ENCODE results near the gene ZCCHC4.

The ZCCHC4 gene, protein sequence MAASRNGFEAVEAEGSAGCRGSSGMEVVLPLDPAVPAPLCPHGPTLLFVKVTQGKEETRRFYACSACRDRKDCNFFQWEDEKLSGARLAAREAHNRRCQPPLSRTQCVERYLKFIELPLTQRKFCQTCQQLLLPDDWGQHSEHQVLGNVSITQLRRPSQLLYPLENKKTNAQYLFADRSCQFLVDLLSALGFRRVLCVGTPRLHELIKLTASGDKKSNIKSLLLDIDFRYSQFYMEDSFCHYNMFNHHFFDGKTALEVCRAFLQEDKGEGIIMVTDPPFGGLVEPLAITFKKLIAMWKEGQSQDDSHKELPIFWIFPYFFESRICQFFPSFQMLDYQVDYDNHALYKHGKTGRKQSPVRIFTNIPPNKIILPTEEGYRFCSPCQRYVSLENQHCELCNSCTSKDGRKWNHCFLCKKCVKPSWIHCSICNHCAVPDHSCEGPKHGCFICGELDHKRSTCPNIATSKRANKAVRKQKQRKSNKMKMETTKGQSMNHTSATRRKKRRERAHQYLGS

GRCh38 chr4:25312496-25313200 is at the start of gene ZCCHC4:
ZCCHC4 (plus strand) TSS chr4:25312774; CDS start chr4:25312810, 36 bp downstream.
- DNase-seq (ENCODE audit: low read depth), result peak; percentile 80

- no peak for DNase-seq (ENCODE audit: low read depth)
Observed at GRCh38 chr4:25271866-25272265, 40.7 kb upstream of the ZCCHC4 start.

GRCh38 chr4:25280210-25280609 is 32.4 kb upstream of the ZCCHC4 start:
- no peak for DNase-seq (ENCODE audit: low read depth)

GRCh38 chr4:25283948-25284347 is 28.6 kb upstream of the ZCCHC4 start:
- DNase-seq (ENCODE audit: low read depth), result no peak

DNA sequence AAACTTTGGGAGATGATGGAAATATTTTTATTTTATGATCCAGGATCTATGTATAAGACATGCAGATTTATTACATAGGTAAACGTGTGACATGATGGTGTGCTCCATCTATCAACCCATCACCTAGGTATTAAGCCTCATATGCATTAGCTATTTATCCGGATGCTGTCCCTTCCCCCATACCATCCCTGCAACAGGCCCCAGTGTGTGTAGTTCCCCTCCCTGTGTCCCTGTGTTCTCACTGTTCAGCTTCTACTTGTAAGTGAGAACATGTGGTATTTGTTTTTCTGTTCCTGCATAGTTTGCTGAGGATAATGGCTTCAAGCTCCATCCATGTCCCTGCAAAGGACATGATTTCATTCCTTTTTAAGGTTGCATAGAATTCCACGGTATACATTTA is 28.1 kb upstream of the ZCCHC4 start:
- DNase-seq (ENCODE audit: low read depth), result no peak

GRCh38 chr4:25290490-25291067 is 22.0 kb upstream of the ZCCHC4 start:
- no peak for DNase-seq (ENCODE audit: low read depth)

DNA sequence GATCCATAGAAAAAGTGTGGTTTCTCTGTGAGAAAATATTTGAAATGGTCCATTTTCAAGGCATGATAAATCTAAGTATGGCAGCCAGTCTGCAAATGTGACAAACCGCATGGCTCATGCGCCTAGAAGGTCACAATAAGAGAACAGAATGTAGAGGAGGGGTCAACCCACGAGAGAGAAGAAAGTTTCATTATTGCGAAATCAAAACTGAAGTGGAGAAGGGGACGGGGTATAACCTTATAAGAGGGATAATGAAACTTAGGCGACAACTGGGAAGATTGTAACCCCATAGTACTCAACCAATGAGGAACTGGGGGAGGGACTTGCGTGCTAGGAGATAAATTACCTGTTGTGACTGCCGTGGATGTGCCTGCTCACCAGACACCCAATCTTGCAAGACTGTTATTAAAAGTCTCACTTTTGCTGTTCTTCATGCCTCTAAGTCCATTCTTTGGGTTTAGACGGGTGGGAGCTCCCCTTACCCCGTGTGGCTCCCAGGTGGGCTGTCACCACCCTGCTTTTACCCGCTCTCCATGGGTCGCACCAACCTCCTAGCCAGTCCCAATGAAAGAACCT is 21.3 kb upstream of the ZCCHC4 start:
- no peak for DNase-seq (ENCODE audit: low read depth)

- no peak for DNase-seq (ENCODE audit: low read depth)
Observed at GRCh38 chr4:25297528-25298242, 14.9 kb upstream of the ZCCHC4 start.

DNA sequence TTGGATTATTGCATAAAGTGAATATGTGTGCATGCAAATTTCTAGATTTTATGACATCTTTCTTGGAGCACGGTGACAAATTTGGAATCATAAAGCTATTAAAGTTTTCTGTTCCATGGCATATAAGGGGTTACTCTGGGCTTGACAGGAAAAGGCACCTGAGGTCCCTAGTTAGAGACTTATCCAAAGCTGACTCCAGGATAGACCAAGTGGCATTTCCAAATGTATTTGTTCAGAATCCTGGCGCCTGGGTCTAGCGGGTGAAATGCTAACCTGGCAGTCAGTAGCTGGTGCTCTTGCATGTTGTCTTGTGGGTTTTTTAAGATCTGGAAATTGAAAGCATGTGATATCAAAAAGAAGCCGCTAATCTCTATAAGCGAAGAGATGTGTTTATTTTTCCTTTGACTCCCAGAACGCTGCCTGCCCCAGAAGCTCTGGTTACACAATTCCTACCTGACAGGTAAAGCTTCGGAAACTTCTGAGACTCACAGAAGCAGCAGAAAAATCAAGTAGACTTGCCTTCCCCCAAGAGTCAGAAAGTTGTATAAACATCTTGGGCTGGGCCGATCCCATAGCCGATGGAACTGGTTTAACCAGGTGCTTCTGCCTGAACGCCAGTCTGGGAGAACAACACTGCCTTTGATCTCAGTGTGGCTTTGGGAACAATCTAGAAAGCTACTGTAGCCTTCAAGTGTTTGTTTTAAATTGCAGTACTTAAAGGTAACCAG is 12.9 kb upstream of the ZCCHC4 start:
- DNase-seq (ENCODE audit: low read depth), result no peak

- DNase-seq (ENCODE audit: low read depth), result no peak
Observed at GRCh38 chr4:25301471-25301870, 11.1 kb upstream of the ZCCHC4 start.

DNA sequence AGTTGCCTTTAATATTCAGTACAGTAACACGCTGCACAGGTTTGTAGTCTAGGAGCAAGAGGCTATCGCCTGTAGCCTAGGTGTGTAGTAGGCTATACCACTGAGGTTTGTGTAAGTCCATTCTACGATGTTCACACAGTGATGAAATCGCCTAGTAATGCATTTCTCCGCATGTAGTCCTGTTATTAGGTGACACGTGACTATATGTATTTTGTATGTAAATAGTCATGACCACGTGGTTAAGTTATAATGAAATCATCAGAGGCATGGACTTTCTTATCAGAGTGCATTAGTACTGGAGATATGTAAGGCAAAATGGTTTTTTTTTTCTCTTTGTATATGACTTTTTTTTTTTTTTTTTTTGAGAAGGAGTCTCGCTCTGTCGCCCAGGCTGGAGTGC is 9.9 kb upstream of the ZCCHC4 start:
- no peak for DNase-seq (ENCODE audit: low read depth)

DNA sequence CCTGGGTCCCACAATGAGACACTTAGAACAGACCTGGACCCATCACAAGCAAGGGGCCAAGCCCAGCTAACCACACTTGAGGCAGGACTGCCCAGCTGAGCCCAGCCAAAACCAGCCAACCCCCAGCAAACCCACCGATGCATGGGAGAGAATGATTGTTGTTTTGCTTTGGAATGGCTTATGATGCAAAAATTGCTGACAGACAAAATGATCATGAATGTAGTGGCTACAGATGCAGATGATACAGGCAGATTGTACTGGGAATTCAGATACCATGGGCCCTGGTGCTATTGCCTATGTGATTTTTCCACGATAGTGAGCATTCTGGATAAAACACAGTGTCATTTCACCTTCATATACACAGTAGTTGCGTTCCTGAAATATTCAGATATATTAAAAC is 9.0 kb upstream of the ZCCHC4 start:
- no peak for DNase-seq (ENCODE audit: low read depth)

DNA sequence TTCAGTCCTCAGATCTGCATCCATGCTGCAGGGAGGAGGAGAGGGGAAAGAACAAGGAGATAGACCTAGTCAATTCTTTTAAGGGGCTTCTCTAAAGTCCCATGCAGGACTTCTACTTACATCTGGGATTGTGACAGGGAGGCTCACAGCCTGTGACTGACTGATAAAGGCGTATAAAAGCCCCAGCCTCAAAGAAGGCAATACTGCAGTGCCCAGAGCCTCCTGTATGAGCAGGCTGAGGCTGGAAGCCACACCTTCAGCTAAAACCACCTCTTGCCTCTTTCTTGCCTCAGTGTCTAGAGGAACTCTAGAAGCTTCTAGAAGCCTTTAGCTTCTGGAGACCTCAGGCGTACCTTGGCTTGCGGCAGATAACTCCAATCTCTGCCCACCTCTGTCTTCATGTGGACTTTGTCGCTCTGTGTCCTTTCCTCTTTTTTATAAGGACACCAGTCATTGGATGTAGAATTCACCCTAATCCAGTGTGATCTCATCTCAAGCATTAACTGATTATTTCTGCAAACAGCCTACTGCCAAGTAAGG is 6.0 kb upstream of the ZCCHC4 start:
- DNase-seq (ENCODE audit: low read depth), result no peak

DNA sequence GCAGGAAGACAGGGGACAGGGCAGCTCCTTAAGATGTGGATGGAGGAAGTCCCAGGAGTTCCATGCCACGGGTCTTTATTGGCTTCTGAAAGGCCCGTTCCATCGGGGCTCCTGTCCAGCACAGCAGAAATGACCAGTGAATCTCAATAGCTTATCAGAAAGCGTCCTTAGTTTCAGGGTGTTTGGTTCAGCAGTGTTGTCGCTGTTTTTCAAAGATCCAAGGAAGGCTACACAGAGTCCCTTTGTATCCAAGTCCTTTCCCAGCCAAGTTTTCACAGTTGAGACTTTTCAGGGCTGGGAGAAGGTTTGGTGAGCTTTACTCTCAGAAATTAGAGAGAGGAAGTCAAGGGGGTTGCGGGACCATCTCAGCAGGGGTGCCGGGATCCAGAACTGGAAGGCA is 5.0 kb upstream of the ZCCHC4 start:
- DNase-seq (ENCODE audit: low read depth), result no peak

- DNase-seq (ENCODE audit: low read depth), result no peak
Observed at GRCh38 chr4:25308306-25308705, 4.3 kb upstream of the ZCCHC4 start.

GRCh38 chr4:25308761-25309160 is 3.8 kb upstream of the ZCCHC4 start:
- DNase-seq (ENCODE audit: low read depth), result no peak

DNA sequence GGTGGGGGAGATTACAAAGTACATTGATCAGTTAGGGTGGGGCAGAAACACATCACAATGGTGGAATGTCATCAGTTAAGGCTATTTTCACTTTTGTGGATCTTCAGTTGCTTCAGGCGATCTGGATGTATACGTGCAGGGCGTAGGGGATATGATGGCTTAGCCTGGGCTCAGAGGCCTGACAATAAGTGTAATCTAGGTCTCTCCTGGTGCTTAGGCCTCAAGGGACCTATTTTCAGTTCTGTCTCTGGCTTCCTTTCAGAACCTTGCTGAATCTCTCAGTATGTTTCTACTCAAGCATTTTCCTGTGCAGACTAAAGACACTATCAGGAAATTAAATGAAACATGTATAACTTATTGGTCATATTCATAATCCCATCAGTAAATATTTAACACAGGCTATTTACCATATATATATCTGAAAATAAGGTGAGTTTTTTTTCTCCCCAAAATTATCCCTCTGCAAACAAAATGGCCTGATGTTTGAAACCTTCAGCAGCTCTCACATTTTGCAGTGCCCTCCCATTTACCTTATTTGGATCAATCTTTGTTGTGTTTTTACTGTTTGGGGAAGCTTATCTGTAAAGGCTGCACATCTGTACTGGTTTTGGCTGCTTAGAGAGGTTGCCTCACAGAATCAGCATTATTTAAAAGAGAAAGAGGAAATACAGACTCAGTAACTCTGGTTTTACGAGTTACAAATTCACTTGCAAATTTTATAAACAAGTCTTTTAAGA is 2.3 kb upstream of the ZCCHC4 start:
- no peak for DNase-seq (ENCODE audit: low read depth)

DNA sequence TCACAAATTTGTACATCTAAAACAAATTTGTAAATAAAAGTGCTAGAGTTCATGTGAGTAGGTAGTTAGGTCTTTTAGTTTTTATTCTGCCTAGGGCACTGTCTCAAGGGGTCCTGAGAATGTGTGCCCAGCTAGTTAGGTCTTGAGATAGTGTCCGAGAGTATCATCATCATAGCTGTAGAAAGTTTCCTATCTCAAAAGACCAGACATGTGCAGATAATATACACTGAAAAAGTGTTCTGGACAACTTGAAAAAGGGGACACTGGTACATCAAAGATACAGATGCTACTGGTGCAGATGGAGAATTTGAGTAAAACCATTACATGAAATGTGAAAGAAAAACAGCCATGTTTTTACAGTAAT is 1.8 kb upstream of the ZCCHC4 start:
- peak; percentile 9 for DNase-seq (ENCODE audit: low read depth)

DNA sequence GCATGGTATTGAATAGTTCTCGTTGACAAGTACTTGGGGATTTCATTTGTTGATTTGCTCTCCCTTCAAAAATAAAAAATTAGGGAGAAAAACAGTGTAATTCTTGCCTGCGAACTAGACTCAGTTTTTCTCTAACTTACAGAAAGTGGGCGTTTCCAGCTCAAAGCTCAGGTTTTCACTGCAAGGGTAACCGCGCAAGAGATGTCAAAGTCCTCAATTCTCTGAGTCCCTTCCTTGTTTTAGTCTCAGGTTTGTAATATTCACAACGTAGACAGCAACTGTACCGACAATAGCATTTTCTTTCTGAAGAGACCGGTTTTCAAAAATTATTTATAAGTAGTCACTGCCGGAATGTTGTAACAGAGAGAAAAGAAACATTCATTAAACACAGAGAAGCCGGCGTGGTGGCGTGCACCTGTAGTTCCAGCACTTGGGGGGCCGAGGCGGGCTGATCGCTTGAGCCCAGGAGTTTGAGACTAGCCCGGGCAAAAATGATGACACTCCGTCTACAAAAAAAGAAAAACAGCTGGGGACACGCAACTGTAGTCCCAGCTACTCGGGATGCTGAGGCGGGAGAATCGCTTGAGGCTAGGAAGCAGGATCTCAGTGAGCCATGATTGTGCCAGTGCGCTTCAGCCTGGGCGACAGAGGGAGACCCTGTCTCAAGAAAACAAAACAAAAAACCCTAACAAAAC is 774 bp downstream of the ZCCHC4 start:
- no peak for DNase-seq (ENCODE audit: low read depth)

DNA sequence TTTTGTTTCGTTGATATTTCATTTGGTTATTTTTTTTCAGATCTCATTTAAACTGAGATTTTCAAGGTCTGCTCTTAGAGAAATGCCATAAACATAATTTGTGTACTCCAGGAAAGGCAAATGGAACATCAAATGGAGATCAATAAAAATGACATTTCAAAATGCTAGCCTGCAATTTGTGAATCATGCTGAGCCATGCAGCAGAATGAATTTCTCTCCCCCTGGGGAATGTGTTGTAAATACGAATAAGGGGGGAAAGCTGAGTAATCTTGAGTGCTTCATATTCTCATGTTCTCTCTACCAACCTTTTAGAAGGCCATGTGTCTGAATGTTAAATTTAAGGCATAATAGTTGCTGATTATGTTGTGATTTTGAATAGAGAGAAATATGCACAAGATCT is 7.8 kb downstream of the ZCCHC4 start:
- no peak for DNase-seq (ENCODE audit: low read depth)
